GM18870 (cell line): ENCODE results near the gene WRNIP1.

Source experiments
- ATAC-seq: cut with Tn5 transposase; IDR thresholded peaks from one replicate; pipeline ENCODE4 v1.9.1; 2021; ENCODE audit warnings: moderate library complexity; ENCODE audit not compliant: unreplicated experiment

Gene WRNIP1

GRCh38 chr6:2831392-2831791, 66.2 kb downstream of the WRNIP1 start:
- ATAC-seq: no peak

GRCh38 chr6:2834262-2834661, 69.1 kb downstream of the WRNIP1 start:
- ATAC-seq: no peak
